Stimulated activated CD4-positive, alpha-beta T cell treated with anti-CD3 and anti-CD28 coated beads, Interleukin-2, amount 100 ng/mL, for 24 hours (primary cell): ENCODE results near the gene MPPED2.

ENCODE experiments used
- DNase-seq, 2 donors: peaks; one replicate each; pipeline ENCODE4 v3.0.0-alpha.2; 2020

Gene MPPED2

DNA sequence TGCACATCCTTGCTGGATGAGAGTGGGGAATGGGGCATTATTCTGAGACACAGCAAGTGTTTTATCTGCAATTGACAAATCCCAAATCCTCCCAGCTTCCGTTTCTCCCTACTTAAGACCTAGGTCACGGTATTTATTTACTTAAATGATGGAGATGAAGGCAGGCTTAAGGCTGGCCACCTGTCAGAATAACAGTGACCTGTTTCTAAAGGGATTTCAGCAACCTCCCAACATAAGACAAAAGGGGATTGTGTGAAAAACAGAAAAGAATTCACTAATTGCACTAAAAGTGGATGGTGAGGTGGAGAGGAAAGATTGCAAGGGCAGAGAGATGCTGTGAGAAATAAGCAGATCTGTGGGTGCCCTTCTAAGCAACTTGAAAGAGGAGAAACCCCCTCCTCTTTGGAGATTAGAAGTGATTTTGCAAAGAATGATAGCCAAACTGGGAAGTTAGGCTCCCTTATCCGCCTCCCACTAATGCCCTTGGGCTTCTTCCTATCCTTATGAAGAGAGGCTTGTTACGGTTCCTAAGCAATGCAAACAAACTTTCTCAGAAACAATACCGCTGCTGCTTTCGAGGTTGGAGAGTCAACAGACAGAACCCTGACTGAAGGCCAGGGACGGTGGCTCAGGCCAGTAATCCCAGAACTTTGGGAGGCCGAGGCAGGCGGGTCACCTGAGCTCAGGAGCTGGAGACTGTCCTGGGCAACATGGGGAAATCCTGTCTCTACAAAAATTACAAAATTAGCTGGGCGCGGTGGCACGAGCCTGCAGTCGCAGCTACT is 179.0 kb downstream of the MPPED2 start:
- DNase-seq: no peak

DNA sequence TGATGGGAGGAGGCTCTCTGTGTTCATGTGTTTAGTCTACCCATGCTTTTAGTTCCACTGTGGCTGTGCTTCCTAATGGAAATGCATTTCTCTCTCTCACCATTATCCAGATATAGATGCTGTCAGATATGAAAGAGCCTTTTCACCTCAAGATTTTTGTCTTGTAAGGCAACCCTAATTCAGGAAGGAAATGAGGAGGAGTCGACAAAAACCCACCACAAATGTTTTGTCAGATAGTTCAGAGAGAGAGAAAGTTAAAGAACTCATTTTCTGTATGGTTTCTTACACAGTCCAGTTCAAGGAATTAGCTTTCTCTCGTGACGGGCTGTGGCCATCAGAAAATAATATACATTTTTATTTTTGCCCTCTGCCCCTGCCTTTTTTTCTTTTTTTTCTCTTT is 180.8 kb downstream of the MPPED2 start:
- DNase-seq: no peak

DNA sequence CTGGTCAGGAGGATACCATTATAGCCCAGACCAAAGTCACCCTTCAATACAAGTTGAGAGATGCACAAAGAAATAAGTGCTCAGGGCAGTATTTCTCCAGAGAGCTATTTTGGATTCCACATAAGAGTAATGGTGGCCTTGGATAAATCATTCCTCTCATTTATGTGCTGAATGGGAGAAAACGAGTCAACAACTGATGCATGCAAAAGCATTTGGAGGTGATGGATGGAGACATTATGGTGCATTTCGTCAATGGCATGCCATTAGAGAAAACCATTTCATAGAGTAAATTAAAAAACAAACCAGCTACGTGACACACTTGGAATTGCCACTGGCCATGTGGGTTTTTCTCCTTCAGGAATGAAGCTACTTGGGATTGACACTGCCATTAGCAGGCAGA is 182.0 kb downstream of the MPPED2 start:
- no peak for DNase-seq

DNA sequence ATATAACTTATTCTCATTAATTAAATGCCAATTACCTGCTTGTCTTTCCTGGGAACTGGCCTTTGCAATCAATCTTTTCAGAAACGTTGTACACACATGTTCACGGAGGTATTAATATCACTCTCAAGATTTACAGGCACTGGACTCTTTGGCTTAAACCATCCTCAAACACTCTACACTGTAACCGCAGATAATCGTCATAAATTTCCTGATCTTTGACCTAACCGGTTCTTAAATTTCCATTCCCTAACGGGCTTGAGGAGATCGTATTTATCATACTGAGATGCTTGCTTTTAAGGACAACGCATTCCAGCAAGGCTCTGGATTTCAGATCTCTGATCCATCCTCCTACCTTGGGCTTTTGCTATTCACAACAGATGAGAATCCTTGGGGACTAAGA is 190.4 kb downstream of the MPPED2 start:
- no peak for DNase-seq

DNA sequence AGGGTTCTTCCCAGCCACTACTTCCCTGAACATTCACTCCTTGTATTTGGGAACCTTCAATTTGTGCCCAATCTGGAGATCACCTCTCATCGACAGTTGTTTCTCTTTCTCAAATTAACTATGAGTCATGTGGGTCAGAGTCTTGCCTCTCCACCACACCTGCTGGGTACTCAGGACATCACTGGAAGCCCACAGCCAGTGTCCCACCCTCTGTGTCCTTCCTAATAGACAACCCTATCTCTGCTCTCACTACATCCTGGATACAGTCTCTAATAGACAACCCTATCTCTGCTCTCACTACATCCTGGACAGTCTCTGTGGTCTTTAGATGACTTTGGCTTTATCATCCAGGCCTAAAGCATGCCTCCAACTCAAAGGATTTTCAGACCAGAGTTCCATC is 193.1 kb downstream of the MPPED2 start:
- DNase-seq: no peak

DNA sequence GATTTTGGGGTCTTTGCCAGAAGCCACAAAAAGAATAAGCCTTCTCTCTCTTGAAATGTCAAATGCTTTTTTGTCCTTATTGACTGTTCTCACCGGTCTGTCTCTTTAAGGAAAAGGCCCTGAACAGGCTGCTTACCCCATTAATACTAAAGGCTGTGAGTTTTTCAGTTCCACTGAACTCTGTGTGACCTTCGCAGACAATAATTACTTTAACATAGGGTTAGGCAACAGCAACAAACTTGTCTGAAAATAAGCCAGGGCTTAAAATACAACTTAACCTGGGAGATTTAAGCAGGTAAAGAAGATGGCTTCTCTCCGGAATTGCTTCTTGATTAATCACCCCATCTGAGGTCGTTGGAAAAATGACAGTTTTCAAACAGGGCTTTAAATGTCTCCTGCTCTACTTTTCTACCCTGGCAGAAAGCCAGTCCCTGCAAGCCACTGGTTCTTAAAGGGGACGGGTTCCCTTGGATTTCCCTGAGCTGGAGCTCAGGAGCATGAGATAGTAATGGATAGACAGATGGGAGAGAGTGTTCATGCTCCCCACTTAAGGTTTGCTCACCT is 193.8 kb downstream of the MPPED2 start:
- DNase-seq: no peak

DNA sequence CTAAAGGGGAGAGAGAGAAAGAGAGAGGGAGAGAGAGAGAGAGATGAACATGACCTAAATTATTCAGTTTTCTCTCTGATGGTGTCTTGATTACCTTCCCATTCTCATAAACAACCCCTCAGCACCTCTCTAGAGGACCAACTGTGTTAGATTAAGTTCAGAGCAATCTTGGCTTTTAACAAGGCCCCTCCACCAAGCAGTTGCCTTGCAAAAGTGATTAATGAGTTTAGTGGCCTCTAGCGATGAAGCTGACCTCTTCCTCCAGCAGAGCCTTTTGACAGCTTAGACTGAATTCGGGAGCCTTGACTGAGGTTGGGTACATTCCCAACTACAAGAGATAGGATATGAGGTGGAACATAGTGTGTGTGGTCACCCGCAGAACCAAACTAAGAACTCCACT is 197.2 kb downstream of the MPPED2 start:
- no peak for DNase-seq

DNA sequence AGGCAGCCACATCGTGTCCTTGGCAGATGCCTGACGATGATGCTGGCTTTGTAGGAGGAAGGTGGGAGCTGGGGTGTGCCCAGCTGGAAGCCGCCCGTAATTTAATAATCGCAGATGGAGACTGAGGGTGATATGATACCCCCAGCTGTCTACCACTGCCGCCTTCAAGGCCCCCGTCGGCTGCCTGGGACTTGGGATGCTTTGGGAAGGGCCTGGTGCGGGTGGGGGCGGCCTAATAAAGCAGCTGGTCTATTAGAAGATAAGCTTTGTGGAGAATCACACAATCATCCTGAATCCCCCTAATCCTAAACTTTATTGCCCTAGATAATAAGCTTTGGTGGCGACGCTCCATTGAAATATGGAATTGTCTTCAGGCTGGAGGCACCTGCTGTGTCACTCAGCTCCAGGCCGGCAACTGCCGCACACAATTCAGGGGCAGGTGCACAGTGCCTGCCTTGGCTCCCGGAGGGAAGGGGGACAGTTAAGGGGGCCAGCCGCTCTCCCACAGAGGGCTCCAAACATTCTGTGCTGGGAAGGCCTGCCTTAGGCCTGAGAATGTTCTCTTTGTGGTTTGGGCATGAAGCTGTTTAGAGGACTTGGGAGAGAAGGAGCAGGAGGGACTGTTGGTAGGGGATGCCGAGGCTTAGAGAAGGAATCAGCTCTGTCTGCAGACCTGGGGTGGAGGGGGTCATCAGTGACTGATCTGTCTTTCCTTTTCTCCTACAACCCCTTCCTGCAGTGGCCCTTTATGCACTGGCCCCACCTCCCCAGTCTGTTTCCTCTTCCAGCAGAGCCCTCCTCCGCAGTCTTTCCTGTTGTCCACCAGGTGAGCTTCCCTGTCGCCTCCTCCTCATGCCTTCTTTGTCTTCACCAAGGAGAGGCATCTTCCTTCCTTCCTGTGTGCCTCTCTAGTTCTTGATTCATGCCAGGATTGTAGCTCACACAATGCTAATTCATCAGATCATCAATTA is 198.0 kb downstream of the MPPED2 start:
- no peak for DNase-seq

DNA sequence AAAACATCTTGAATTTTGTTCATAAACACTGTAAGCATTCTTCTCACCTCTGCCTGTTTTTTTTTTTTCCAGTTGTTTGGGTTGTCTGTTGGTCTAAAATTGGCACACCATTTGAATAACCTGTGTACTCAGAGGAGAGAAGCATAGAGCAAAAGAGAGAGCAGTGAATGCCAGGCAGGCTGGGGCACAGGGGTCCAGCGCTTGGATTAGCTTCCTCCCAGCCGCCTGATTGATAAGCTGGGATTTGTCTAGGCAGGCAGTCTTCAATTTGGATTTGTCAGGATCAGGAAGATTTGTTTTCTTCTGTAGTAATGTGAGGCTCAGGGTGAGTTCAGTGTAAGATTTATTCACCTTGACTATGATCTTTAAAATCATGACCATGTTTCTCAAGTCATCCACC is 204.3 kb downstream of the MPPED2 start:
- no peak for DNase-seq

DNA sequence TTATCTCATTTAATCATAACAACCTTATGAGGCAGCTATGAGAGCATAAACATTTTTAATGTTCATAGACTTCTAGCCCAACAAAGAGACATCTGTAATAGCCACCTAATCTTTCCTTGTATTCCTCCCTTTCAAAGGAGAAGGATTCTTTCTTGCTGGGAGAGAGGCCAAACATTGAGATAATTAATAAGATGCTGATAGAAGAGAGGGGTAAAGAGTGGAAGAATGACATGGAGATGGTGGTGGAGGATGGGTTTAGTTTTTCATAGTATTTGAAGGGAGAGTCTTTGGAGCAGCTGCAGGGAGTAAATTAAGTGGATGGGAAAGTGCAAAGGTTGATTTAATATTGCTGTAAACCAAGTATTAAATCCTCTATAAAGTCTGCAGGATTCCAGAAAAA is 205.3 kb downstream of the MPPED2 start:
- DNase-seq: no peak

DNA sequence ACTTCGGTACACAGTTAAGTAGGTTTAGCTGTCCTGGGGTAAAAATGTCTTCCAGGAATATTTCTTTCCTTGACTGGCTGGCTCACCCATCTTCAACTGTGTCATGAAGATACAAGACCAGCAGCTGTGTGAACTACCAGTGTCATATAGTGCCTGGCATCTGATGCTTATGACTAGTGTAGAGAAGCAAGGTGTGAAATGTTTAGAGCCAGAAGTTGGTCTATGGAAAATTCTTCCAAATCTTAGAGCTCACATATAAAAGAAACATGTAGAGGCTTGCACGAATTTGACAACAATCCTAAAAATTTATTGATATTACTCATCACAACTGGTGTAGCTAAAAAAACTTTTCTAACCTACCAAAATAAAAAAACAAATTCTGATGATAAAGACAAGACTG is 208.8 kb downstream of the MPPED2 start:
- DNase-seq: no peak

DNA sequence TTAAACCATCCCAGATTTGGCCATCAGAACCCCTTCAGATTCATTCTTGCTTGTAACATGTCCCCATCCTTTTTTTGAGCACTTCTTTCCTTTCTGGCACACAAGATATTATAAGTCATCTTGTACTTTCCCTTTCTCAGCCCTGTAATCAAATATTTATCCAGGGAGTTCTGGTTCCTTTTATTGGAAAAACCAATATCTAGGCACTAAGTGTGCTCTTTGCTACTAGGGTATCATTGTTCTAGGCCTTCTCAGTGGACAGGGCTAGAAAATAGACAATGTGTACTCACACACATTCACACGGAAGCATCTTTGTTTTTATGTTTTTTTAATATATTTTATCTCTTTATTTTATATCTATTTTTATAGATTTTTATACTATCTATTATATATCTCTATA is 216.0 kb downstream of the MPPED2 start:
- DNase-seq: no peak

DNA sequence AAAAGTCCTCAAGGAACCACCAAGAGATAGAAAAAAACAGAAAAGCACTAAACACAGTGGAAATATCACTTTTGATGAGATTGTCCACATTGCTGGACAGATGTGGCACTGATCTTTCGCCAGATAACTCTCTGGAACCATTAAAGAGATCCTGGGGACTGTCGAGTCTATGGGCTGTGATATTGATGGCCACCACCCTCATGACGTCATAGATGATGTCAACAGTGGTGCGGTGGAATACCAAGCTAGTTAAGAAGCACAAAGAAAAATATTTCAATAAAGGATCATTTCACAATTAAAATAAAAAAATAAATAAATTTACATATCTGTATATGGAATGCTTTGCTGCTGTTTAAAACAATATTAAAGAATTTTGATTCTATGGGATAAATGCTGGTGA is 217.8 kb downstream of the MPPED2 start:
- no peak for DNase-seq

DNA sequence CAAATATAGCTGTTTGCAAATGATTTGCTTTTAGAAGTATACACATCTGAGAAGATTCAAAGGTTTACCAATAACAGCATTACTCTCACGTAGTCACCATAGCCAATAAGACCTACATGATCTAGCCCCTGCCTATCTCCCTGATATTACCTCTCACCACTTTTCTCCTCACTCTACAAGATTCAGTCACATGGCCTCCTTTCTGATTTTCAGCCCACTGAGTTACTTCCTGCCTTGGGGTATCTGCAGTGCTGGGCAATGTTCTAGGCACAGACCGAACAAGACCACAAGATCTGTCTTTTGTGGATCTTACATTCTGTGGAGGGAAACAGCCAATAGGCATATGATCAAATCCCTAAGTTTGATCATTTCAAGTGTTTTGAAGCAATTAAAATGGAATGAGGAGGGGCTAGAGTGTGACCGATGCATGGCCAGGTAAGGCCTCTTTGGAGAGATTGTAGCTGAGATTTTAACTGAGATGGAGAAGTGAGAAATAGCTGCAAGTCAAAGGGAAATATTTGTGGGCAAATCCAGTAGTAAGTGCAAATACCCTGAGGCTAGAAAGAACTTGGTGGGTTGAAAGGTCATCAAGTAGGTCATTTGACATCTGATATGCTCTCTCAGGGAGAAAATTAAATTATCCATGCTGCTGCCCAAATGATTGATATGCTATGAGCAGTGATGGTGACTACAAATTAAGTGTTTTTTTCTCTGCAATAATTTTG is 220.2 kb downstream of the MPPED2 start:
- no peak for DNase-seq

DNA sequence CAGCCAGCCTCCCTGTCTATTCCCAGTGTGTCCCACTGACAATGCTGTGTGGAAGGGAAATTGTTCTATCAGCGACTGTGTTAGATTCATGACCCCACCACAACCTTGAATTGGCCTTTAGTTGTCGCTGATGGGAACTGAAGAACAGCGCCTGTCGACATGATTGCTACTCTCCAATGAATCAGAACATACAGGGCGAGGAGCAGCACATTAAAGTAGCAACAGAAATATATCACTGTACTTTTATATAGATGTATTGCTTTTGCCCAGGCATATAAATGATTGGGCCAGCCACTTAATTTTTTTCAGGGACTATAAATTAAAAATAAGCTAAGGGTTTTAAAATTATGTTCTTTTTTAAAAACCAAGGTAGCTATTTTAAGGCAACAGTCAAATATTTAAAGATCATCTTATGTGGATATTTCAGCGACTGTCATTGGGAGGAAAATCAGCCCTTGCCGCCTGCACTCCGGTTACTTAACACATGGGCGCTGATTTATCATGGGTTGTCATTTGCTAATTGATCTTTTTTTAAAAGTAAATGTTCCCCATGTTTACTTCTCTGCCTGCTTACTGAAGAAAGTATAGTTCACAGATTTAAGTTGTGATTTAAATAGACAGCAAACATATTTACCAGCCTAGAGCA is 221.2 kb downstream of the MPPED2 start:
- no peak for DNase-seq

DNA sequence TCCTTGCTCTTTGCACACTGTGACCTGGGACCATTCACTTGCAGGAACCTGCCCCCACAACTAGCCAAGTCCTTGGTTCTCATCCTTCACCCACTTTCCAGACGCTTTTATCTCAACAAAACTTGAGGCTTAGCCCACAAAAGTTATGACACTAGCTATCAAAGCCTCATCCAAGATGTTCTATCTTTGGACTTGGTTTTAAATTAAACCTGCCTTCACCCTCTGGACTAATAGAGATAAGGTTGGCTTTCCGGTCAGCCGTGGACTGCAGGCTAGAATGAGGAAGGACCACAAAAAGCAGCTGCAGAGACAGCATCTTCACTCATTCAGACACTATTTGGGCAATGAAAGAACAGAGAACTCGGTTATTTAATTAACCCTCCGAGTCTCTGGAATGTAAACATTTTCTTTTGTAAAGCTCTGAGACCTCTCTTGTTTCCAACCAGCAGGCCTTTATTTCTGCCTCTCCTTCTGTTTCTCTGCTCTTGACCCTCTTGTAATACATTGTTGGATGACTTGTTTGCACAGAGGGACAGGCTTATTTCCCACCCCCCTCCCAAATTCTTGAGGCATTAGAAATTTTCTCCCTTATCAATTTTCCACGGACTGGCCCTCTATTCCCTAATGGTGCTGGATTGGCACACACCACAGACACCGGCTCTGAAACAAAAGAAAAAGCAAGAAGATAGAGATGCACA is 221.9 kb downstream of the MPPED2 start:
- no peak for DNase-seq

DNA sequence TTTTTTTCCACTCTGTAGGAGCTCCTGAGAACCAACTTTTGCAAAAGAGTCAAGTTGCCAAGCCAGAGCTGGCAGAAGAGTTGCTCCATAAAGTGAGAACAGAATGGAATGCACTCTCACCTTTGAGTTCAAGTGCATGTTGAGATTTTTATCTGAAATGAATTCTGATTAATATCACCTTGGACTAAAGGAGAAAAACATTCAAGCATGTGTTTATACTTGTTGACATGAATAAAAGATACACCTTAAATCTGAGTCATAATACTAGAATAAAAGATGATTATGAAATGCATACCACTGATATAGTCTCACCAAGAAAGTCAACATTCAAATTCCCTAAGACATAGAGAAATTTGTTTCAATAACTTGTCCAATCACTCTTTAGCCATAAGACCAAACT is 225.4 kb downstream of the MPPED2 start:
- DNase-seq: no peak
